BJ (cell line): ENCODE measurements around the gene NPTX2. TPM values are rescaled to one million over a fixed set of nuclear protein-coding genes. Genes with fewer than 3 reads are reported as not detected.

Source experiments
- CTCF ChIA-PET: fragments of 350-600 bp; formaldehyde crosslinking; extraction: SDS; loops from one replicate; lab custom pipeline; 2021; ENCODE audit warnings: antibody characterized with exemption, inconsistent platforms; lab: Yijun Ruan, JAX
- POLR2A ChIA-PET: fragments of 300-600 bp; sonication (Branson Sonifier 250); formaldehyde crosslinking; extraction: SDS; loops from one replicate; lab custom pipeline; 2021; ENCODE audit warnings: antibody characterized with exemption; lab: Charles Lee
- DNase-seq: peaks from one replicate; pipeline ENCODE4 v3.0.0-alpha.2; 2011; ENCODE audit warnings: low read depth
- H3K27me3 ChIP-seq: 2 replicates; pipeline ENCODE4 v1.6.0; 2011; ENCODE audit warnings: low read length; ENCODE audit not compliant: control insufficient read depth, insufficient read depth
- H3K36me3 ChIP-seq: 2 replicates; pipeline ENCODE4 v1.5.1; 2011; ENCODE audit warnings: low read length; ENCODE audit not compliant: control insufficient read depth, insufficient read depth
- H3K4me3 ChIP-seq: 2 replicates; pipeline ENCODE4 v1.5.1; 2011; ENCODE audit warnings: low read depth, mild to moderate bottlenecking, control low read depth, low read length
- CTCF ChIP-seq: IDR thresholded peaks from 2 replicates; pipeline ENCODE4 v1.5.1; 2011; ENCODE audit warnings: low read depth, mild to moderate bottlenecking, control low read depth, inconsistent platforms, low read length, moderate library complexity; ENCODE audit not compliant: insufficient read depth
- polyA plus RNA-seq: library from polyadenylated mRNA; depleted of rRNA; stranded (reverse); fragments of >200 nt; gene quantifications from 2 replicates; pipeline ENCODE4 v1.2.3, GENCODE V29; 2011

Gene NPTX2
- polyA plus RNA-seq, 1 experiment: 2.4 TPM

- no peak for DNase-seq
- Histone ChIP-seq H3K27me3 (no peaks in the 10 kb centered on the region), H3K36me3 (no peaks in the 10 kb centered on the region), H3K4me3 (no peak overlapping the region)
- TF ChIP-seq CTCF: no peak
- CTCF ChIA-PET: no interaction called here
- POLR2A ChIA-PET: no interaction called here
These were observed 36.7 kb downstream of the NPTX2 start for GRCh38 chr7:98653601-98654310.

GRCh38 chr7:98654524-98655272 lies 37.6 kb downstream of the NPTX2 start:
- no peak for TF ChIP-seq CTCF
- H3K36me3 ChIP-seq: no peaks in the 10 kb centered on the region
- no peak overlapping the region for H3K4me3 ChIP-seq
- CTCF ChIA-PET: no interaction called here
- DNase-seq: no peak
- POLR2A ChIA-PET: no interaction called here
- no peaks in the 10 kb centered on the region for H3K27me3 ChIP-seq

DNA sequence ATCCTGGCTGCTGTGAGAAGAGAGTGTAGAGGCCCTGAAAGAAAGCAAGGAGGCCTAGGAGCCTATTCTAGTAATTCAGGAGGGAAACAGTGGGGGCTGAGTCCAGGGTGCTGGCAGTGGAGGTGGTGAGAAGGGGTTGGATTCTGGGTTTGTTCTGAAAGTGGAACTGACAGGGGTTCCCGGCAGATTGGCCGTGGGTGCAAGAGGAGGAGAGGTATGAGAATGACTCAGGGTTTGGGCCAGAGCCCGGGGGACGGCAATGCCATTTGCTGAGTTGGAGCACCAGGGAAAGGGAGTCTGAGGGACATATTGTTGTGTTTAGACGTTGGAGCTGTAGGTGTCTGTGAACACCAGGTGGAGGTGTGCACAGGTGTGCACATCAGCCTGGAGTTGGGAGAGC lies 38.5 kb downstream of the NPTX2 start:
- no peak for TF ChIP-seq CTCF
- H3K36me3 ChIP-seq: no peaks in the 10 kb centered on the region
- DNase-seq: no peak
- H3K4me3 ChIP-seq: no peak overlapping the region
- ChIA-PET POLR2A (no interaction called here), CTCF (no interaction called here)
- H3K27me3 ChIP-seq: no peaks in the 10 kb centered on the region

- Histone ChIP-seq H3K36me3 (no peaks in the 10 kb centered on the region), H3K4me3 (no peak overlapping the region), H3K27me3 (no peaks in the 10 kb centered on the region)
- POLR2A ChIA-PET: no interaction called here
- DNase-seq: no peak
- TF ChIP-seq CTCF: no peak
- CTCF ChIA-PET: no interaction called here
These were observed 39.8 kb downstream of the NPTX2 start for GRCh38 chr7:98656899-98657298.

DNA sequence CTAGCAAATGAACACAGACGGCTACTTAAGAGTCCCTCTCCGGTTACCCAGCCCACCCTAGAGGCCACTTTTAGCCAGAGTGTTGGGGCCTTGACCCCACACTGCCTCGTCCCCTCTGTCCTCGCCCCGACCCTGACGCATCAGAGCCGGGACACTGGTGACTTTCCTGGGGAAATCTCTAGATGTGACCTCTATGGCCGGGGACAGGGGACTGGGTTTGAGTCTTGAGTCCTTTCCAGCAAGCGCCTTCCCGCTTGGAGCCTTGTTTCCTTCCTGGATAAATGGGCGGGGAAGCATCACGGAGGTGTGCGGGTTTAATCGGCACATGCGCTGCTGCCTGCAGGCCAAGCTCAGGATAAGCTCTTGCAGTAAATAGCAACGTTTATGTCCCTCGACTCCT lies 40.7 kb downstream of the NPTX2 start:
- ChIA-PET POLR2A (no interaction called here), CTCF (no interaction called here)
- no peak for DNase-seq
- H3K4me3 ChIP-seq: no peak overlapping the region
- no peaks in the 10 kb centered on the region for H3K36me3 ChIP-seq
- TF ChIP-seq CTCF: no peak
- no peaks in the 10 kb centered on the region for H3K27me3 ChIP-seq
